K562 (cell line): ENCODE data around the gene KRI1. TPM values are rescaled to one million over a fixed set of nuclear protein-coding genes. Genes with fewer than 3 reads are reported as not detected.
A peak's percentile ranks its signal among the peaks of the same experiment; 100 is the strongest.

ENCODE experiments used
- ARID3B ChIP-seq: fragments of 250-450 bp; sonication (Bioruptor Pico); IDR thresholded peaks from 2 replicates; pipeline ENCODE4 v1.4.0; 2020; ENCODE audit warnings: borderline replicate concordance
- DDX20 ChIP-seq: fragments of 450-650 bp; IDR thresholded peaks from 2 replicates; pipeline ENCODE4 v1.6.1; 2016; ENCODE audit warnings: missing genetic modification characterization, low read depth, mild to moderate bottlenecking, missing compliant biosample characterization, moderate library complexity
- DMBX1 ChIP-seq: fragments of 250-450 bp; sonication (Bioruptor Pico); IDR thresholded peaks from 2 replicates; pipeline ENCODE4 v1.8.0; 2022; ENCODE audit warnings: inconsistent platforms, mild to moderate bottlenecking, moderate library complexity, borderline replicate concordance
- ELF1 ChIP-seq: fragments of 200-800 bp; sonication (Bioruptor generic); IDR thresholded peaks from 2 replicates; pipeline ENCODE4 v1.6.1; 2016; ENCODE audit warnings: missing genetic modification characterization, missing compliant biosample characterization
- FOXA1 ChIP-seq: fragments of 450-650 bp; IDR thresholded peaks from 2 replicates; pipeline ENCODE4 v1.6.1; 2016; ENCODE audit warnings: mild to moderate bottlenecking, borderline replicate concordance
- FOXP1 ChIP-seq: sonication (generic); formaldehyde crosslinking; IDR thresholded peaks from 2 replicates; pipeline ENCODE4 v1.8.0; 2022; ENCODE audit warnings: mild to moderate bottlenecking, missing genetic modification reagents
- GABPB1 ChIP-seq: sonication (generic); formaldehyde crosslinking; IDR thresholded peaks from 2 replicates; pipeline ENCODE4 v1.8.0; 2022; ENCODE audit warnings: mild to moderate bottlenecking, missing genetic modification reagents
- HLTF ChIP-seq: fragments of 450-650 bp; IDR thresholded peaks from 2 replicates; pipeline ENCODE4 v1.6.1; 2016
- ID3 ChIP-seq, 2 experiments: fragments of 250-450 bp in 1 of 2; fragments of 450-650 bp in 1 of 2; sonication (Bioruptor Pico) in 1 of 2; IDR thresholded peaks; 2 replicates each; pipeline versions ENCODE4 v1.6.1 to v1.8.0; 2016 to 2021; ENCODE audit warnings: mild to moderate bottlenecking in 2 of 2, moderate library complexity in 2 of 2, missing compliant biosample characterization in 1 of 2, missing genetic modification characterization in 1 of 2
- MTA2 ChIP-seq: fragments of 450-650 bp; IDR thresholded peaks from 2 replicates; pipeline ENCODE4 v1.6.1; 2016; ENCODE audit warnings: low read depth
- RBM25 ChIP-seq: fragments of 200-400 bp; formaldehyde crosslinking; IDR thresholded peaks from 2 replicates; pipeline ENCODE4 v1.6.1; 2018; ENCODE audit warnings: low read length, low read depth, moderate library complexity; ENCODE audit not compliant: severe bottlenecking
- SLC30A9 ChIP-seq: fragments of 250-450 bp; sonication (Bioruptor Pico); IDR thresholded peaks from 2 replicates; pipeline ENCODE4 v1.8.0; 2022; ENCODE audit warnings: mild to moderate bottlenecking, moderate library complexity
- TAF1 ChIP-seq: IDR thresholded peaks from 2 replicates; pipeline ENCODE4 v1.6.1; 2011; ENCODE audit warnings: mild to moderate bottlenecking, low read length, moderate library complexity; ENCODE audit not compliant: insufficient read depth, control insufficient read depth, severe bottlenecking; ENCODE audit errors: extremely low read depth
- TFAP4 ChIP-seq: sonication (generic); formaldehyde crosslinking; IDR thresholded peaks from 2 replicates; pipeline ENCODE4 v1.8.0; 2022; ENCODE audit warnings: missing genetic modification reagents, mild to moderate bottlenecking, moderate library complexity, borderline replicate concordance
- ZBTB11 ChIP-seq, 3 experiments: fragments of 200-800 bp in 1 of 3; fragments of 250-450 bp in 1 of 3; fragments of 450-650 bp in 1 of 3; sonication (Bioruptor Pico) in 1 of 3; sonication (Bioruptor generic) in 1 of 3; formaldehyde crosslinking in 1 of 3; IDR thresholded peaks; 2 replicates each; pipeline versions ENCODE4 v1.6.1 to v1.8.0; 2016 to 2022; ENCODE audit warnings: mild to moderate bottlenecking in 2 of 3, missing genetic modification characterization in 2 of 3, missing compliant biosample characterization in 1 of 3, moderate library complexity in 1 of 3
- ZBTB17 ChIP-seq: fragments of 450-650 bp; formaldehyde crosslinking; IDR thresholded peaks from 2 replicates; pipeline ENCODE4 v1.4.0; 2020; ENCODE audit warnings: mild to moderate bottlenecking
- ZNF121 ChIP-seq: sonication (generic); formaldehyde crosslinking; conservative IDR thresholded peaks from 2 replicates; pipeline ENCODE4 v1.8.0; 2022; ENCODE audit warnings: missing genetic modification reagents
- ZNF124 ChIP-seq: sonication (generic); formaldehyde crosslinking; IDR thresholded peaks from 2 replicates; pipeline ENCODE4 v1.8.1; 2022; ENCODE audit warnings: missing genetic modification reagents
- ZNF174 ChIP-seq: fragments of 250-450 bp; sonication (Bioruptor Pico); IDR thresholded peaks from 2 replicates; pipeline ENCODE4 v1.4.0; 2020; ENCODE audit warnings: mild to moderate bottlenecking
- ZNF24 ChIP-seq: fragments of 450-650 bp; IDR thresholded peaks from 2 replicates; pipeline ENCODE4 v1.6.1; 2016
- ZNF561 ChIP-seq: fragments of 450-650 bp; formaldehyde crosslinking; conservative IDR thresholded peaks from 2 replicates; pipeline ENCODE4 v1.4.0; 2020; ENCODE audit warnings: mild to moderate bottlenecking, moderate library complexity
- ZNF717 ChIP-seq: fragments of 250-450 bp; sonication (Bioruptor Pico); IDR thresholded peaks from 2 replicates; pipeline ENCODE4 v1.5.0; 2021
- ZNF75A ChIP-seq: fragments of 450-650 bp; formaldehyde crosslinking; IDR thresholded peaks from 2 replicates; pipeline ENCODE4 v1.4.0; 2020; ENCODE audit warnings: mild to moderate bottlenecking
- ZNF766 ChIP-seq: fragments of 200-800 bp; sonication (Bioruptor generic); conservative IDR thresholded peaks from 2 replicates; pipeline ENCODE4 v1.6.1; 2016; ENCODE audit warnings: missing genetic modification characterization, missing compliant biosample characterization
- polyA plus RNA-seq, 8 experiments: library from polyadenylated mRNA; depleted of rRNA in 4 of 8; stranded (reverse) in 5 of 8; unstranded in 3 of 8; fragments of >200 nt; fragmentation: Nextera tagmentation in 2 of 8; fragmentation: Illumina TruSeq in 1 of 8; extraction: Ambion mirVana in 2 of 8; extraction: Trizol in 1 of 8; gene quantifications; 2 replicates each; pipeline versions ENCODE4 v1.2.1 to v1.2.3, GENCODE V29; 2011 to 2014; ENCODE audit warnings: inconsistent platforms in 1 of 8, missing spikeins in 1 of 8
- total RNA-seq, 7 experiments: library from RNA; depleted of rRNA in 6 of 7; stranded (reverse); fragments of >200 nt in 6 of 7; fragmentation: Illumina TruSeq in 2 of 7; extraction: Trizol in 2 of 7; gene quantifications; 2 replicates each; pipeline versions ENCODE4 v1.2.1 to v1.2.3, GENCODE V29; 2011 to 2021; ENCODE audit warnings: low replicate concordance in 1 of 7

Gene KRI1
- total and polyA plus RNA-seq, 9 of the 15 experiments (the other 6 are each of a cell fraction or from before 2014, with no cell fraction given): 1.1 to 50.7 (median 24.7) TPM

GRCh38 chr19:10604460-10604980, 38.7 kb upstream of the KRI1 start (continued):
- peak; percentile 46; the same call in 1 of the 2 replicates for TF ChIP-seq ZNF766 (CRISPR knock-in tag)
- TF ChIP-seq ARID3B (CRISPR knock-in tag): no peak
- TF ChIP-seq ELF1 (tag): peak; percentile 38; the same call in 1 of the 2 replicates
- no peak for TF ChIP-seq ZNF717 (CRISPR knock-in tag)
- no peak for TF ChIP-seq TAF1
- no peak for TF ChIP-seq ZNF124 (CRISPR knock-in tag)
- TF ChIP-seq RBM25: no peak
- TF ChIP-seq GABPB1 (CRISPR knock-in tag): no peak
- no peak for TF ChIP-seq ZNF24
- no peak for TF ChIP-seq HLTF
- TF ChIP-seq FOXA1: no peak
- TF ChIP-seq TFAP4: no peak
- TF ChIP-seq ZNF75A (CRISPR knock-in tag): no peak
- TF ChIP-seq ZBTB17: no peak
- TF ChIP-seq ZNF174: no peak
- no peak for TF ChIP-seq FOXP1 (CRISPR knock-in tag)
- TF ChIP-seq ZNF121: no peak
- TF ChIP-seq ID3 (CRISPR knock-in tag; IDR thresholded peaks at IDR 0.05): no peak
- TF ChIP-seq ID3 (tag; IDR thresholded peaks at IDR 0.05): 0 out of 2 replicates have a peak, but pooled peaks have one; percentile 1
- TF ChIP-seq ZNF561: no peak
- TF ChIP-seq ZBTB11 (CRISPR knock-in tag; IDR thresholded peaks at IDR 0.05): no peak
- no peak for TF ChIP-seq MTA2
- TF ChIP-seq SLC30A9 (CRISPR knock-in tag): no peak
- 0 out of 2 replicates have a peak, but pooled peaks have one; percentile 35 for TF ChIP-seq DMBX1 (CRISPR knock-in tag)
- TF ChIP-seq DDX20 (tag): no peak
